Effector memory CD8-positive, alpha-beta T cell (primary cell): Measurements from ENCODE around the gene CORO1C.

ENCODE experiments used
- ATAC-seq: fragments of 150-1000 bp; cut with Tn5 transposase; replicated peaks from 2 replicates; pipeline ENCODE4 v1.10.0; 2021; ENCODE audit warnings: mild to moderate bottlenecking, moderate library complexity
- DNase-seq, 3 experiments: peaks; one replicate each; pipeline ENCODE4 v3.0.0; 2021
- H3K27ac Mint-ChIP-seq, 2 donors: one replicate each; pipeline ENCODE4 v1.8.0; 2022; ENCODE audit warnings: mild to moderate bottlenecking in 2 of 2, mixed read lengths in 2 of 2, moderate library complexity in 2 of 2
- H3K27me3 Mint-ChIP-seq, 2 donors: one replicate each; pipeline ENCODE4 v1.8.0; 2022; ENCODE audit warnings: mixed read lengths in 2 of 2
- H3K36me3 Mint-ChIP-seq: one replicate; pipeline ENCODE4 v1.8.0; 2022; ENCODE audit warnings: mild to moderate bottlenecking, moderate library complexity, mixed read lengths; ENCODE audit not compliant: insufficient read depth
- H3K4me1 Mint-ChIP-seq, 2 donors: one replicate each; pipeline ENCODE4 v1.8.0; 2022; ENCODE audit warnings: low read depth in 2 of 2, mixed read lengths in 2 of 2
- H3K4me3 Mint-ChIP-seq, 2 donors: one replicate each; pipeline ENCODE4 v1.8.0; 2022; ENCODE audit warnings: mild to moderate bottlenecking in 2 of 2, mixed read lengths in 2 of 2, moderate library complexity in 2 of 2
- H3K9me3 Mint-ChIP-seq, 2 donors: one replicate each; pipeline ENCODE4 v1.8.0; 2022; ENCODE audit warnings: mixed read lengths in 2 of 2

CORO1C gene

DNA sequence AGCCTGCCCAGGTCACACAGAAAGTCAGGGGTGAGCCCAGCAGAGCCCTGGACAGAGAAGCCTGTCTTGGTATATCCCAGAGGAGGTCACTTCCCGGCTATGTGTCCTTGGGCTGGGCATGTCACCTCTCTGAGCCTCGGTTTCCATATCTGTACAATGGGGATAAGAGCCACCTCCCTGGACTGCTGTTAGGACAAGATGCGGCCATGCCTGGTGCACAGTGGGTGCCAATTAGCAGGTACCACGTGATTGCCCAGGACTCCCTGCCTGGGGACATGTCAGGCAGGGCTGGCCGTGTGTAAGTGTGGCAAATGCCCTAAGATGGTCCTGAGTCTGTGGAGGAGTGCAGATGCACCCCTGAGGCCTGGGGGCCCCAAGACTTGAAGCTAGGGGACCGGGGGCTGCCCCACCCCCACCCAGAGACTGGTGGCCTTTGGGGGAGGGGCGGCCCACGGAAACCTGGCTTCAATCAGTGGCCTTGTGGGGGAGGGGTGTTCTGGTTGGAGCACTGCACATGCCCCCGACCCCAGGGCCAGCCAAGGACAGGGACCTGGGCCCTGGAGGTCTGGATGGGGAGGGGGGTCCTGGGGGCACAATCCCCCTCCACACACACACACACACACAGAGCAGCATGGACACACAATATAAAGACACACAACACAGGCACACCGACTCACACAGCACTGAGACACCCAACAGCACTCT lies 134.3 kb downstream of the CORO1C start:
- Mint-ChIP-seq H3K36me3 (peaks cover 2% of the 10 kb centered on the region), H3K9me3 (no peaks in the 10 kb centered on the region), H3K4me1 (no peaks in the 10 kb centered on the region), H3K27me3 (no peaks in the 10 kb centered on the region), H3K4me3 (no peak overlapping the region), H3K27ac (no peak overlapping the region)
- no peak for DNase-seq
- ATAC-seq = no peak

- no peak for ATAC-seq
- Mint-ChIP-seq H3K9me3 (no peaks in the 10 kb centered on the region), H3K27ac (no peak overlapping the region), H3K4me3 (no peak overlapping the region), H3K4me1 (no peaks in the 10 kb centered on the region), H3K27me3 (no peaks in the 10 kb centered on the region), H3K36me3 (peaks cover 2% of the 10 kb centered on the region)
- DNase-seq = no peak
Observed at GRCh38 chr12:108595711-108596647, 135.3 kb downstream of the CORO1C start.
